ENCODE measurements around the gene PRPF19. TPM values are rescaled to one million over a fixed set of nuclear protein-coding genes. Genes with fewer than 3 reads are reported as not detected.

PRPF19 gene
- total RNA-seq, 6 donors from 2014 or later = 10.5 to 72.8 (median 55.1) TPM

DNA sequence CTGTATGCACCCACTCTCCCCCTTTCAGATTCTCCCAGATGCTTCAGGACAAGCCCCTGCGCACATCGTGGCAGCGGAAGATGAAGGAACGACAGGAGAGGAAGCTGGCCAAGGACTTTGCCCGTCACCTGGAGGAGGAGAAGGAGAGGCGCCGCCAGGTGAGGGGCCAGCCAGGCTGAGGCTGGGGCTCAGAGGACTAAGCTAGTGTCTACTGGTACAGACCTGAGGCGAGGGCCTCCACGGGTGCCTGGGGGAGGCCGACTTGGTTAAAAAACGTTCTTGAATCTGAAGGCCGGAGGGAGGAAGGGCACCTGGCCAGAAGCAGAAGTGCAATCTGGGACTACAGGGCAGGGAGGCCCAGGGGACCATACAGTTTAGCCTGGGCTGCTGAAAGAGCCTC, 58.5 kb downstream of the PRPF19 start:
- peaks cover 14 to 22% (median 17%) of the 10 kb centered on the region in 4 donors for H3K4me1 ChIP-seq

GRCh38 chr11:60847281-60847680, 59.1 kb downstream of the PRPF19 start:
- 71 to 74% methylated on average over 12 of the region's 13 CpGs for WGBS, 2 donors
- TF ChIP-seq EP300 (IDR thresholded peaks at IDR 0.05) (no peak), CTCF (IDR thresholded peaks at IDR 0.05) (no peak), POLR2AphosphoS5 (IDR thresholded peaks at IDR 0.05) (no peak), POLR2A (IDR thresholded peaks at IDR 0.05) (no peak)

More for the DNA sequence above, 58.5 kb downstream of the PRPF19 start:
- WGBS, 2 donors = 91 to 93% methylated on average over 11 to 12 of the region's 12 CpGs
- ATAC-seq (ENCODE audit: low FRiP score in 2 of 2) = no peak
- no peak for DNase-seq
- Histone ChIP-seq H3K4me3 (no peak overlapping the region), H3K9me3 (no peaks in the 10 kb centered on the region), H3K36me3 (peaks cover 0 to 51% (median 38%) of the 10 kb centered on the region in 4 donors), H3K27ac (no peak overlapping the region), H3K27me3 (no peaks in the 10 kb centered on the region)
- TF ChIP-seq POLR2AphosphoS5 (IDR thresholded peaks at IDR 0.05) = no peak
- TF ChIP-seq CTCF (IDR thresholded peaks at IDR 0.05) = no peak
- TF ChIP-seq EP300 (IDR thresholded peaks at IDR 0.05) = no peak
- no peak for TF ChIP-seq POLR2A (IDR thresholded peaks at IDR 0.05)

DNA sequence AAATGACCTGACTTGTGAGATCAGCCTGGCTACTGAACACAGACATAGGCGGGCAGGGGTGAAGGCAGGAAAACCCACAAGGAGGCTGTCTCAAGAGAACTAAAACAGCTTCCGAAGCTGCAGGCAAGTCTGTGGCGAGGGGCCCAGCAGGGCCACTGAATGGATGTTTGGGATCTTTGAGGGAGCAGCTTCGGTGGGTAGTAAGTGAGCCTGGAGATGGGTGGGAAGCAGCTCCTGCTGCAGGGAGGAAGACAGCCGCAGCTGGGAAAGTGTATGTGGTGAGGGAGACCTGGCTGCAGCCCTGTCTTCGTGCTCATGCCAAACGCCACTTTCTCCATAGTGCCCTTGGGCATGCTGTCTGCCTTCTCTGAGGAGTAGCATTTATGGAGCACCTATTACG, 61.0 kb downstream of the PRPF19 start:
- WGBS, 2 donors = 87 to 88% methylated on average over 8 of the region's 8 CpGs
- H3K4me1 ChIP-seq = peaks cover 21 to 44% (median 31%) of the 10 kb centered on the region in 4 donors

More at GRCh38 chr11:60847281-60847680, 59.1 kb downstream of the PRPF19 start:
- H3K4me1 ChIP-seq = peaks cover 14 to 28% (median 22%) of the 10 kb centered on the region in 4 donors
- H3K36me3 ChIP-seq = peaks cover 0 to 46% (median 35%) of the 10 kb centered on the region in 4 donors
- no peak for DNase-seq
- no peak for ATAC-seq (ENCODE audit: low FRiP score in 2 of 2)
- H3K9me3 ChIP-seq = no peaks in the 10 kb centered on the region
- no peak overlapping the region for H3K27ac ChIP-seq
- H3K4me3 ChIP-seq = no peak overlapping the region
- H3K27me3 ChIP-seq = no peaks in the 10 kb centered on the region

DNA sequence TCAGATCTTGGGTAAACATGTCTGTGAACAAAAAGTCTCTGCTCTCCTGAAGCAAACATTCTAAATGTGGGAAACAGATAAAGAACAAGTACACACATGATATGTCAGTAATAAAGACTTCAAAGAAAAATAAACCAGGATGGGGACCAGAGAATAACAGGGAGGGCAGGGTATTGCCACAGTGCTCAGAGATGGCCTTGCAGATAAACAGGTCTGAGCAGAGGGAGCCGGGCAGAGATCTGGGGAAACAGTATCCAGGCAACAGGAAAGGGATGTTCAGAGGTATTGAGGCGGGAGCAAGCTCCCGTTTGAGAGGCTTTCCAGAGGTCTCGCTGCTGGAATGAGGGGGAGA, 61.5 kb downstream of the PRPF19 start:
- TF ChIP-seq POLR2A (IDR thresholded peaks at IDR 0.05) (no peak), EP300 (IDR thresholded peaks at IDR 0.05) (no peak), POLR2AphosphoS5 (IDR thresholded peaks at IDR 0.05) (no peak), CTCF (IDR thresholded peaks at IDR 0.05) (no peak)
- no peak overlapping the region for H3K27ac ChIP-seq
- H3K27me3 ChIP-seq = no peaks in the 10 kb centered on the region
- ATAC-seq (ENCODE audit: low FRiP score in 2 of 2) (no peak), DNase-seq (no peak)
- no peaks in the 10 kb centered on the region for H3K9me3 ChIP-seq
- H3K4me3 ChIP-seq = no peak overlapping the region
- peaks cover 0 to 23% (median 19%) of the 10 kb centered on the region in 4 donors for H3K36me3 ChIP-seq
- peaks cover 21 to 44% (median 31%) of the 10 kb centered on the region in 4 donors for H3K4me1 ChIP-seq
- WGBS, 2 donors = 37 to 48% methylated on average over 4 of the region's 4 CpGs

More for the DNA sequence above, 61.0 kb downstream of the PRPF19 start:
- H3K9me3 ChIP-seq = no peaks in the 10 kb centered on the region
- H3K27ac ChIP-seq = no peak overlapping the region
- ATAC-seq (ENCODE audit: low FRiP score in 2 of 2) = no peak
- H3K27me3 ChIP-seq = no peaks in the 10 kb centered on the region
- no peak for DNase-seq
- H3K4me3 ChIP-seq = no peak overlapping the region
- TF ChIP-seq POLR2A (IDR thresholded peaks at IDR 0.05) (no peak), POLR2AphosphoS5 (IDR thresholded peaks at IDR 0.05) (no peak), CTCF (IDR thresholded peaks at IDR 0.05) (no peak), EP300 (IDR thresholded peaks at IDR 0.05) (no peak)
- peaks cover 0 to 28% (median 24%) of the 10 kb centered on the region in 4 donors for H3K36me3 ChIP-seq
